ENCODE measurements around the gene SDC1.

The SDC1 gene

DNA sequence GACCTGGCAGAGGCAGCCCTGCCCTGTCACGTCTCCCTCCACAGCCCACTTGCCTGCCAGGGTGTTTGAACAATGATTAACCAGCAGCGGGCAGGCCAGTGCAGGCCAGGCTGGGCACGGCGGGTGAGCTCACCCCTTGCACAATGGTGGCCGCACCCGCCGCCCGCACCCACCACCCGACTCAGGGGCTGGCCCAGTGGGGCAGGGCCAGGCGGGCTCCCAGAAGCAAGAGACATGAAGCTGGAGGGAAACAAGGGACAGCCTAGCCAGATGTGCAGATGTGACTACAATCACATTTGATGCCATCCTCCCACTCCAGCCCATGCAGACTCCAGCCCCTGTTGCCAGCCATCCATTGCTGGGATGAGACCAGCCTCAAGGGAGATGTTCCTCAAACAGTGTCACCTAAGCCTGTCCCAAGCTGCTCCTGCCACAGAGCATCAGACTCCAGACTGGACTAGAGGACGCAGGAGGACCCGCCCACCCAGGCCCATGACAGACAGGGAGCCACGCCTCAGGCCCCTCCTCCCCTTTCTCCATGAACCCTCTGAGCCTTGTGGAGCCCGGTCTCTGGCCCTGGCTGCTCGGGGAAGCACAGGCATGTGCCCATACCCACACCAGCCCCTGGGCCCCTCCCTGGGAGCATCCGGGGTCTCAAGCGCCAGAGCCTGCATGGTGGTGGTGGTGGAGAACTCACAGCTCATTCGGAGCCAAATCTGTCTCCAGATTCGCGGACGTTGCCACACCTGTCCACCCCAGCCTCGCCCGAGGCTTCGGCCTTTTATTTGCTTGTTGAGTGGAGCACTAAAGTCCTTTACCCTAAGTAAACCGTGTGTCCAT is 45.0 kb downstream of the SDC1 start:
- H3K4me3 ChIP-seq (ENCODE audit: low read depth, low read length) = no peak overlapping the region
- in situ Hi-C loops (cut with HindIII; ENCODE audit: low sequenced_read_pairs) = no loop called here
- TF ChIP-seq CTCF (IDR thresholded peaks at IDR 0.05; ENCODE audit: low read depth, low read length) = no peak
- no peak for DNase-seq (ENCODE audit: low read depth, low spot score)

DNA sequence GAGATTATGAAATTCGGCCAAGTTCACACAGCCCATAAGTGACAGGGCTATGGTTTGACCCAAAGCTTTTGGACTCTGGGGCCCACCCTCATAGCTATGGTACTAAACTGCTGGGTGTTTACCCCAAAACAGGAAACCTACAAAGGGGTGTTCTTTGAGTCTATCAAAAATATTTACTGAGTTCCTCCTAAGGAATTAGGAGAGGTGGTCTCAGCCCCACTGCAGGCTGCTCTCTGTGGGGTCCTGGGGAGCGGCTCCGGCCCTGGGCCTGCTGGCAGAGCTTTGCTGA is 45.5 kb downstream of the SDC1 start:
- TF ChIP-seq CTCF (IDR thresholded peaks at IDR 0.05; ENCODE audit: low read depth, low read length) = no peak
- in situ Hi-C loops (cut with HindIII; ENCODE audit: low sequenced_read_pairs) = no loop called here
- DNase-seq (ENCODE audit: low read depth, low spot score) = no peak
- H3K4me3 ChIP-seq (ENCODE audit: low read depth, low read length) = no peak overlapping the region

DNA sequence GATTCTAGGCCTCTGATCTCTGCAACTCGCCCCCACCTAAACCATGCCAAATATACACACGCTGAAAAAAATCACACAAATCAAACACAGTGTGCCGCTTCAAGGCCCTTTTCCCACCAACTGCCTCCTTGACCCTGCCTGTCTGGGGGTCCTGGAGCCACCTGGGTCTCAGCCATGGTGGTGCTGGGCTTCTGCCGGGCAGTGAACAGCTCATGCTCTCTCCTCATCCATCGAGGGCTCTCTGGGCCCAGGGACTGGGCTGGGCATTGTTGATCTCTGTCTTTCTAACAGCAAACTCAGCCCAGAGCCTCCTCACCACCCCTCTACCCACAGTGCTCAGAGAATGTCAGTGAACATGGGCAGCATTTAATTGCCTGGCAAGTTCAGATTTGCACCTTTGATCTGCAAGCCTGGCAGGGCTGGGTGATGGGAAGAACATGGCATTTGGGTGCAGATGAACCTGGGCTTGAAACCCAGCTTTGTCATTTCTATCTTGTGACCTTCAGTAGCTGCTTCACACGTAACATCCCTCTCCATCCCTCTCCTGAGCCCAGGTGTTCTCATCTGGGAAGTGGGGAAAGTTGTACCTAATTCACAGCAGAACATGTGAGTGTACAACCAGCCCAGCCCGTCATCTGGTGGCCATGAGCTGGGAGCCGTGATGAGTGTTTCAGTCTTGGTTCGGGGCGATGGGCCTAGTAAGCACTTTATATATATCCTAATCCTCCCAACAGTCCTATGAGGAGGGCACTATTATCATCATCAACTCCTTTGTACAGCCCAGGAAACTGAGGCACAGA is 46.1 kb downstream of the SDC1 start:
- TF ChIP-seq CTCF (IDR thresholded peaks at IDR 0.05; ENCODE audit: low read depth, low read length) = no peak
- DNase-seq (ENCODE audit: low read depth, low spot score) = no peak
- H3K4me3 ChIP-seq (ENCODE audit: low read depth, low read length) = no peak overlapping the region
- in situ Hi-C loops (cut with HindIII; ENCODE audit: low sequenced_read_pairs) = no loop called here

GRCh38 chr2:20178249-20178607 is 46.7 kb downstream of the SDC1 start:
- no peak overlapping the region for H3K4me3 ChIP-seq (ENCODE audit: low read depth, low read length)
- no peak for DNase-seq (ENCODE audit: low read depth, low spot score)
- no peak for TF ChIP-seq CTCF (IDR thresholded peaks at IDR 0.05; ENCODE audit: low read depth, low read length)
- in situ Hi-C loops (cut with HindIII; ENCODE audit: low sequenced_read_pairs) = no loop called here

DNA sequence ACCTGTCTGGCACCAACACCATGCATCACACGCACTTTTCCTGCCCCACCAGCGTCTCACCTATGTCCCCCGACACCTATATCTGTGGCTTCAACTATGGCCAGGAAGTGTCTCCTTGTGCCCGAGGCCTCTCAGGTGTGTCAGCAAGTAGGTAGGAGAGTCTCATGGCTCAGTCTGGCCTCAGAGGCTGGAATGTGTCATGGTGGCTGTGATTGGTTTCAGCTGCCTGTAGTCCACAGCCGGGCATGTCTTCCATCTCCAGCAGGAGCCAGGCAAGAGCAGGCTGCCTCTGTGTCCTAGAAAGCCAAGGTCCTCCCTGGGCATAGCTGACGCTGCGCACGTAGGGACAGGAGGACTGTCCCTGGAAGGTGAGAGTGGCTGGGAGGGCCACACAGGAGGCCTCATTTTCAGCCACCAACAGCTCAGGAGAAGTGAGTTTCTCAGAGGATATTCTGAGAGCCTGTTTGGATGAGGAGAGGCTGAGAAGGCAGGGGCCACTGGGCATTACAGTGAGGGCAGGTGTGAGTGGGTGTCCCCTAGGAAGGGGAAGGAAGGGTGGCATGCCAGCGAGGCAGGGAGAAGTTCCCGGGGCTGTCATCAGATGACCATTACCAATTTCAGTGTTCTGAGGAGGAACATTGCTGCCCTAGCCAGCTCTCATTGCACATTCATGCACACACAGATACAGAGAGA is 47.2 kb downstream of the SDC1 start:
- DNase-seq (ENCODE audit: low read depth, low spot score) = no peak
- in situ Hi-C loops (cut with HindIII; ENCODE audit: low sequenced_read_pairs) = no loop called here
- no peak overlapping the region for H3K4me3 ChIP-seq (ENCODE audit: low read depth, low read length)
- no peak for TF ChIP-seq CTCF (IDR thresholded peaks at IDR 0.05; ENCODE audit: low read depth, low read length)

DNA sequence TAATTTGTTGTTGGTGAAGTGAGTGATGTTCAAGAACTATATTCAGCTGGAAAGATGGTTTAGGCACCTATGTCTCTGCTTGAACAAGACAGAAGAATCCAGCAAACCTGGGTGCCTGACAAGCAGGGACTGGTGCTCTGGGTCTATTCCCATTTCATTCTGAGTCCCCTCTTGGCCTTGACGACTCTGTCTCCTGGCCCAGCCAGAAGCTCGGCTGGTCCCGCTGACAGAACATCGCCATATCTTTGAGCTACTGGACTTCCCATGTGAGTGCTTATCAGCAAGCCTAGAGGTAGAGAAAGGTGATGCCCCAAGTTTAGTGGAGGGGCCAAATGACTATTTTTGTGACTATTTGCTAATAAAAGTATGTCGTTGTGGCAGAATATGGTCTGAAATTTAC is 48.2 kb downstream of the SDC1 start:
- no peak overlapping the region for H3K4me3 ChIP-seq (ENCODE audit: low read depth, low read length)
- no peak for DNase-seq (ENCODE audit: low read depth, low spot score)
- in situ Hi-C loops (cut with HindIII; ENCODE audit: low sequenced_read_pairs) = no loop called here
- no peak for TF ChIP-seq CTCF (IDR thresholded peaks at IDR 0.05; ENCODE audit: low read depth, low read length)

Measured in astrocyte of the spinal cord (primary cell).